GM12878 (cell line): ENCODE results near the gene AMELX. TPM values are rescaled to one million over a fixed set of nuclear protein-coding genes. Genes with fewer than 3 reads are reported as not detected.

Source experiments
- ATAC-seq: fragments of 200-7000 bp; cut with Tn5 transposase; 3 replicates; pipeline ENCODE4 v1.9.1; 2020; ENCODE audit warnings: mild to moderate bottlenecking, moderate library complexity
- BruUV-seq: library from RNA; stranded (reverse); fragments of 400-500 nt; replicated peaks from 2 replicates; lab custom pipeline; 2021; lab: Mats Ljungman, UMichigan
- CTCF ChIA-PET: fragments of 300-600 bp; sonication (Branson Sonifier 250); formaldehyde crosslinking; extraction: SDS; loops from one replicate; lab custom pipeline; 2021; ENCODE audit warnings: inconsistent platforms; lab: Yijun Ruan, JAX
- POLR2A ChIA-PET: fragments of 350-600 bp; formaldehyde crosslinking; extraction: SDS; loops from one replicate; lab custom pipeline; 2021; ENCODE audit warnings: inconsistent platforms; lab: Charles Lee
- RAD21 ChIA-PET: fragments of 300-600 bp; sonication (Branson Sonifier 250); formaldehyde crosslinking; loops from one replicate; lab custom pipeline; 2023; ENCODE audit warnings: antibody characterized with exemption; ENCODE audit not compliant: unreplicated experiment; lab: Charles Lee
- SMC1A ChIA-PET: fragments of 300-600 bp; sonication (Branson Sonifier 250); formaldehyde crosslinking; loops from one replicate; lab custom pipeline; 2023; ENCODE audit not compliant: unreplicated experiment, uncharacterized antibody; lab: Charles Lee
- DNase-seq: peaks from one replicate; pipeline ENCODE4 v3.0.0-alpha.2; 2011; ENCODE audit warnings: low read depth, low spot score
- FAIRE-seq: peaks from 3 replicates; lab custom pipeline; 2011; peaks lifted over from hg19 to GRCh38; lab: Jason Lieb, UNC
- H2AFZ ChIP-seq: 2 replicates; pipeline ENCODE4 v1.6.0; 2011; ENCODE audit warnings: low read depth, low read length, control low read depth; ENCODE audit not compliant: control insufficient read depth
- H3K27ac ChIP-seq: 2 replicates; pipeline ENCODE4 v1.5.1; 2011; ENCODE audit warnings: control low read depth; ENCODE audit not compliant: control insufficient read depth, insufficient read depth
- H3K27me3 ChIP-seq, 2 experiments: replicated peaks in 1 of 2; 2 replicates each; pipeline versions ENCODE4 v1.6.0 to v1.6.1; 2011; ENCODE audit warnings: low read length in 1 of 2; ENCODE audit not compliant: control insufficient read depth in 2 of 2, insufficient read depth in 2 of 2
- H3K36me3 ChIP-seq, 2 experiments: 2 replicates each; pipeline ENCODE4 v1.5.1; 2011; ENCODE audit warnings: low read length in 1 of 2; ENCODE audit not compliant: control insufficient read depth in 2 of 2, insufficient read depth in 2 of 2
- H3K4me1 ChIP-seq: 2 replicates; pipeline ENCODE4 v1.6.1; 2011; ENCODE audit warnings: mild to moderate bottlenecking, low read length, moderate library complexity, mixed read lengths; ENCODE audit not compliant: control insufficient read depth, insufficient read depth
- H3K4me2 ChIP-seq: 2 replicates; pipeline ENCODE4 v1.6.0; 2011; ENCODE audit warnings: control low read depth; ENCODE audit not compliant: control insufficient read depth, insufficient read depth
- H3K4me3 ChIP-seq: fragments of 200-600 bp; sonication (generic); 2 replicates; pipeline ENCODE4 v1.5.1; 2016
- H3K79me2 ChIP-seq: 2 replicates; pipeline ENCODE4 v1.6.0; 2011; ENCODE audit warnings: low read length; ENCODE audit not compliant: control insufficient read depth, insufficient read depth
- H3K9ac ChIP-seq: 2 replicates; pipeline ENCODE4 v1.8.0; 2011; ENCODE audit warnings: low read length, control low read depth, mixed read lengths; ENCODE audit not compliant: control insufficient read depth, insufficient read depth
- H3K9me3 ChIP-seq: replicated peaks from 3 replicates; pipeline ENCODE4 v1.5.1; 2011; ENCODE audit warnings: mild to moderate bottlenecking, low read length; ENCODE audit not compliant: control insufficient read depth, insufficient read depth
- H4K20me1 ChIP-seq: 2 replicates; pipeline ENCODE4 v1.6.0; 2011; ENCODE audit not compliant: control insufficient read depth, insufficient read depth
- BCLAF1 ChIP-seq: fragments of 450-650 bp; IDR thresholded peaks from 2 replicates; pipeline ENCODE4 v1.6.1; 2017; ENCODE audit warnings: antibody characterized with exemption, mild to moderate bottlenecking, moderate library complexity
- ESRRA ChIP-seq: IDR thresholded peaks from 2 replicates; pipeline ENCODE4 v1.6.1; 2012; ENCODE audit warnings: mild to moderate bottlenecking, low read length, improper control_type of control experiment
- HCFC1 ChIP-seq: fragments of 150-350 bp; IDR thresholded peaks from 2 replicates; pipeline ENCODE4 v1.6.1; 2014; ENCODE audit warnings: low read length
- HDAC2 ChIP-seq: fragments of 200-600 bp; sonication (generic); IDR thresholded peaks from 2 replicates; pipeline ENCODE4 v1.6.1; 2017
- MEF2A ChIP-seq: IDR thresholded peaks from 2 replicates; pipeline ENCODE4 v1.6.1; 2011; ENCODE audit warnings: low read depth, mild to moderate bottlenecking, low read length, moderate library complexity; ENCODE audit not compliant: insufficient read depth
- MYC ChIP-seq: IDR thresholded peaks from 2 replicates; pipeline ENCODE4 v1.6.1; 2011; ENCODE audit warnings: mild to moderate bottlenecking, low read length, moderate library complexity, inconsistent platforms; ENCODE audit not compliant: insufficient read depth, insufficient replicate concordance, insufficient read length, severe bottlenecking
- NBN ChIP-seq: fragments of 450-650 bp; IDR thresholded peaks from 2 replicates; pipeline ENCODE4 v1.6.1; 2016
- NKRF ChIP-seq: fragments of 450-650 bp; conservative IDR thresholded peaks from 2 replicates; pipeline ENCODE4 v1.6.1; 2017; ENCODE audit warnings: mild to moderate bottlenecking, moderate library complexity
- RELA ChIP-seq: fragments of 450-650 bp; IDR thresholded peaks from 2 replicates; pipeline ENCODE4 v1.8.0; 2014; ENCODE audit warnings: borderline replicate concordance; ENCODE audit not compliant: partially characterized antibody
- SP1 ChIP-seq: IDR thresholded peaks from one replicate; pipeline ENCODE4 v1.6.1; 2011; ENCODE audit warnings: low read depth, low read length
- ZBTB4 ChIP-seq: fragments of 450-650 bp; formaldehyde crosslinking; IDR thresholded peaks from 2 replicates; pipeline ENCODE4 v1.4.0; 2022; ENCODE audit warnings: mild to moderate bottlenecking, moderate library complexity
- WGBS: methylation state at CpG from one replicate; pipeline ENCODE4 v1.1.6; 2016; ENCODE audit warnings: low lambda C conversion rate; ENCODE audit not compliant: insufficient replicate concordance, insufficient coverage; ENCODE audit errors: missing lambda C conversion rate; 5-methylcytosine and 5-hydroxymethylcytosine counted together
- in situ Hi-C: fragments of 300-500 bp; cut with MboI; formaldehyde crosslinking; loops from 9 replicates; pipeline ENCODE4 v1.14.3; 2018; ENCODE audit warnings: mixed read lengths
- intact Hi-C: fragments of 100-400 bp; cut with micrococcal nuclease; formaldehyde crosslinking; loops from one replicate; pipeline ENCODE4 v1.14.2; 2022; ENCODE audit not compliant: unreplicated experiment
- polyA plus RNA-seq, 11 experiments: library from polyadenylated mRNA; depleted of rRNA in 4 of 11; unstranded in 6 of 11; stranded (reverse) in 5 of 11; fragments of >200 nt; fragmentation: Nextera tagmentation in 4 of 11; fragmentation: Illumina TruSeq in 1 of 11; extraction: Ambion mirVana in 4 of 11; extraction: Trizol in 1 of 11; gene quantifications; 1 replicate in 1 of 11; 2 replicates in 10 of 11; pipeline versions ENCODE4 v1.2.1 to v1.2.3, GENCODE V29; 2011 to 2016; ENCODE audit warnings: inconsistent platforms in 2 of 11, missing spikeins in 2 of 11, low read depth in 1 of 11
- total RNA-seq, 4 experiments: library from RNA; depleted of rRNA in 3 of 4; stranded (reverse); fragments of >200 nt in 3 of 4; fragmentation: Illumina TruSeq in 1 of 4; extraction: Trizol in 1 of 4; gene quantifications; 2 replicates each; pipeline versions ENCODE4 v1.2.1 to v1.2.3, GENCODE V29; 2013 to 2021
- TF ChIP-seq, protein P1 (sequence below): IDR thresholded peaks from 2 replicates; pipeline ENCODE4 v1.6.1; 2011; ENCODE audit warnings: low read depth, mild to moderate bottlenecking, low read length, moderate library complexity, borderline replicate concordance; ENCODE audit errors: extremely low read depth

Gene AMELX
- total and polyA plus RNA-seq, 10 of the 15 experiments (the other 5 are each of a cell fraction or from before 2014, with no cell fraction given) = not detected

DNA sequence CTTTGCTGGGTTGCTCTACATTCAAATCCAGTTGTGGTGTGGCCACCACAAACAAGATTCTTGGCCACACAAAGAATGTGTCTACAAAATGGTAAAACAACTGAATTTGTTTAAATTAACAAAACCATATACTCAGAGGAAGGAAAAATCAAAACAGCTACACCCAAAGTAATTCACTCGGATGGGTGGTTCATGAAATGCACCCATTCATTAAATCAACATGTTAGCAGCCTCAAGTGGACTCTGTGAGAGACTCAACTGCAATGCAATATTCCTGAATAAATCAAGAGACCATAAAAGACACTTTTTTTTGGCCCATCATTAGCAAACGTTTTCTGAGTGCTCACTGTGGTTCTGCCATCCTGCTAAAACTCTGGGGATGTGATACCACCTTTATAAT, 11.2 kb upstream of the AMELX start:
- H3K27ac ChIP-seq = no peak overlapping the region
- no peaks in the 10 kb centered on the region for H3K4me1 ChIP-seq
- ChIA-PET RAD21 (no interaction called here), CTCF (no interaction called here), POLR2A (no interaction called here), SMC1A (no interaction called here)
- BruUV-seq = no TSS peak
- DNase-seq = no peak
- in situ Hi-C loops (no loop called here), intact Hi-C loops (no loop called here)
- no peak overlapping the region for H3K4me2 ChIP-seq
- no peaks in the 10 kb centered on the region for H3K79me2 ChIP-seq
- H2AFZ ChIP-seq = no peak overlapping the region
- H3K4me3 ChIP-seq = no peak overlapping the region
- no peaks in the 10 kb centered on the region for H3K9me3 ChIP-seq
- no peaks in the 10 kb centered on the region for H4K20me1 ChIP-seq
- H3K36me3 ChIP-seq = no peaks in the 10 kb centered on the region
- no peaks in the 10 kb centered on the region for H3K27me3 ChIP-seq
- 3% methylated on average over 2 of the region's 2 CpGs for WGBS
- no peak for FAIRE-seq
- no peak overlapping the region for H3K9ac ChIP-seq
- ATAC-seq = no peak
- no peak for TF ChIP-seq ESRRA
- no peak for TF ChIP-seq RELA
- no peak for TF ChIP-seq HDAC2
- TF ChIP-seq BCLAF1 = no peak
- no peak for TF ChIP-seq MYC
- TF ChIP-seq NBN = no peak
- no peak for TF ChIP-seq MEF2A
- TF ChIP-seq SP1 = no peak
- TF ChIP-seq, protein P1, sequence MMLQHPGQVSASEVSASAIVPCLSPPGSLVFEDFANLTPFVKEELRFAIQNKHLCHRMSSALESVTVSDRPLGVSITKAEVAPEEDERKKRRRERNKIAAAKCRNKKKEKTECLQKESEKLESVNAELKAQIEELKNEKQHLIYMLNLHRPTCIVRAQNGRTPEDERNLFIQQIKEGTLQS = no peak
- TF ChIP-seq NKRF = no peak
- no peak for TF ChIP-seq ZBTB4
- no peak for TF ChIP-seq HCFC1
